ENCODE measurements around the gene LUC7L2. TPM values are rescaled to one million over a fixed set of nuclear protein-coding genes. Genes with fewer than 3 reads are reported as not detected.
"Not testable (repeated sequence)": the region's sequence is repeated elsewhere in the genome, so short reads cannot be mapped to it uniquely, and the experiment has no call there.

LUC7L2 gene
- total and polyA plus RNA-seq, 2 donors (not counting 1 experiment from before 2014, with no cell fraction given): 26.5 to 142 TPM

- no peaks in the 10 kb centered on the region for H3K9me3 ChIP-seq (ENCODE audit: control extremely low read depth in 1 of 3, control insufficient read depth in 2 of 3, insufficient read depth in 1 of 3, low read length in 2 of 3)
- H3K9ac ChIP-seq (ENCODE audit: low read length): no peak overlapping the region
- TF ChIP-seq, protein P1, sequence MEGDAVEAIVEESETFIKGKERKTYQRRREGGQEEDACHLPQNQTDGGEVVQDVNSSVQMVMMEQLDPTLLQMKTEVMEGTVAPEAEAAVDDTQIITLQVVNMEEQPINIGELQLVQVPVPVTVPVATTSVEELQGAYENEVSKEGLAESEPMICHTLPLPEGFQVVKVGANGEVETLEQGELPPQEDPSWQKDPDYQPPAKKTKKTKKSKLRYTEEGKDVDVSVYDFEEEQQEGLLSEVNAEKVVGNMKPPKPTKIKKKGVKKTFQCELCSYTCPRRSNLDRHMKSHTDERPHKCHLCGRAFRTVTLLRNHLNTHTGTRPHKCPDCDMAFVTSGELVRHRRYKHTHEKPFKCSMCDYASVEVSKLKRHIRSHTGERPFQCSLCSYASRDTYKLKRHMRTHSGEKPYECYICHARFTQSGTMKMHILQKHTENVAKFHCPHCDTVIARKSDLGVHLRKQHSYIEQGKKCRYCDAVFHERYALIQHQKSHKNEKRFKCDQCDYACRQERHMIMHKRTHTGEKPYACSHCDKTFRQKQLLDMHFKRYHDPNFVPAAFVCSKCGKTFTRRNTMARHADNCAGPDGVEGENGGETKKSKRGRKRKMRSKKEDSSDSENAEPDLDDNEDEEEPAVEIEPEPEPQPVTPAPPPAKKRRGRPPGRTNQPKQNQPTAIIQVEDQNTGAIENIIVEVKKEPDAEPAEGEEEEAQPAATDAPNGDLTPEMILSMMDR (IDR thresholded peaks at IDR 0.05): no peak
- TF ChIP-seq EZH2 (IDR thresholded peaks at IDR 0.05; ENCODE audit: borderline replicate concordance, insufficient read depth, low read depth, low read length, poor library complexity, severe bottlenecking): no peak
- H3K4me1 Mint-ChIP-seq: no peaks in the 10 kb centered on the region
- intact Hi-C loops (cut with micrococcal nuclease): no loop called here
- peaks cover 5% of the 10 kb centered on the region for H3K79me2 ChIP-seq (ENCODE audit: control insufficient read depth, insufficient read depth, low read length)
- H3K4me1 ChIP-seq (ENCODE audit: control insufficient read depth in 2 of 2, insufficient read depth in 2 of 2, low read length in 2 of 2): no peaks in the 10 kb centered on the region
- H3K27me3 Mint-ChIP-seq: no peaks in the 10 kb centered on the region
- H3K27ac ChIP-seq (ENCODE audit: low read length in 2 of 2): no peak overlapping the region
- no peaks in the 10 kb centered on the region for H3K27me3 ChIP-seq (replicated peaks in 1 of 4; ENCODE audit: control extremely low read depth in 1 of 4, control insufficient read depth in 3 of 4, insufficient read depth in 4 of 4, low read length in 3 of 4)
- CTCF ChIA-PET: no interaction called here
- no peak overlapping the region for H3K4me3 Mint-ChIP-seq
- DNase-seq (no peak), ATAC-seq (ENCODE audit: low read depth) (no peak)
- POLR2A ChIA-PET: no interaction called here
- H4K20me1 ChIP-seq (ENCODE audit: control insufficient read depth, insufficient read depth, low read length, poor library complexity, severe bottlenecking): peaks cover 2% of the 10 kb centered on the region
- H3K4me2 ChIP-seq (replicated peaks; ENCODE audit: low read depth, low read length, poor library complexity, severe bottlenecking): no peak overlapping the region
- no peak overlapping the region for H3K27ac Mint-ChIP-seq
- H3K36me3 ChIP-seq (replicated peaks in 1 of 2; ENCODE audit: control extremely low read depth in 1 of 2, control insufficient read depth in 1 of 2, extremely low read depth in 1 of 2, insufficient read depth in 2 of 2, low read length in 1 of 2): peaks cover 26 to 80% of the 10 kb centered on the region in 2 experiments
- no peak overlapping the region for H2AFZ ChIP-seq (ENCODE audit: insufficient read depth, low read depth, low read length, poor library complexity, severe bottlenecking)
- H3K9me3 Mint-ChIP-seq (ENCODE audit: insufficient read depth): no peaks in the 10 kb centered on the region
- no CpG with 5 or more reads among the region's 1 CpG for WGBS (ENCODE audit: insufficient coverage)
- no peak overlapping the region for H3K4me3 ChIP-seq (ENCODE audit: control extremely low read depth in 1 of 5, extremely low read depth in 1 of 5, insufficient read depth in 1 of 5, low read depth in 2 of 5, low read length in 4 of 5)
Observed at GRCh38 chr7:139407555-139407954, 47.9 kb downstream of the LUC7L2 start.

DNA sequence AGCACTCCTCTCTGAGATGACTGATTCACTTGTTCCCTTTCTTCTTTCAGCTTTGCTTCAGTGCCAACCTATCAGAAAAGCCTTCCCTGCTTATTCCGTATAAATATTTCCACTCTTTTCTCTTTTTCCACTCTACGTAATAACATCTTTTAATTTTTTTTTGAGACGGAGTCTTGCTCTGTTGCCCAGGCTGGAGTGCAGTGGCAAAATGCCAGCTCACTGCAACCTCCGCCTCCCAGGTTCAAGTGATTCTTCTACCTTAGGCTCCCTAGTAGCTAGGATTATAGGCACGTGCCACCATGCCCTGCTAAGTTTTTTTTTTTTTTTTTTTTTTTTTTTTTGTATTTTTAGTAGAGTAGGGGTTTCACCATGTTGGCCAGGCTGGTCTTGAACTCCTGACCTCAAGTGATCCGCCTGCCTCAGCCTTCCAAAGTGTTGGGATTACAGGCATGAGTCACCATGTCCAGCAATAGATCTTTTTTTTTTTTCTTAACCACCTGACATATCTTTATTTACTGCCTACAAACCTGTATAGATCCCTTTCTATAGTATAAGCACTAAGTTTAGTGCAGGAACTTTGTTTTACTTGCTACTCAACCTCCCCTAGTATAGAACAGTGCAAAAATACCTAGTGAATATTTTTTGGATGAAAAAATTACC lies 55.2 kb downstream of the LUC7L2 start:
- H3K9me3 ChIP-seq (ENCODE audit: control extremely low read depth in 1 of 3, control insufficient read depth in 2 of 3, insufficient read depth in 1 of 3, low read length in 2 of 3); POLR2A ChIA-PET; H3K4me2 ChIP-seq (replicated peaks; ENCODE audit: low read depth, low read length, poor library complexity, severe bottlenecking); H3K27me3 Mint-ChIP-seq; H3K27ac ChIP-seq (ENCODE audit: low read length in 2 of 2); H3K9me3 Mint-ChIP-seq (ENCODE audit: insufficient read depth); H3K27me3 ChIP-seq (replicated peaks in 1 of 4; ENCODE audit: control extremely low read depth in 1 of 4, control insufficient read depth in 3 of 4, insufficient read depth in 4 of 4, low read length in 3 of 4); intact Hi-C loops (cut with micrococcal nuclease); H3K4me1 Mint-ChIP-seq; DNase-seq; H3K4me3 ChIP-seq (ENCODE audit: control extremely low read depth in 1 of 5, extremely low read depth in 1 of 5, insufficient read depth in 1 of 5, low read depth in 2 of 5, low read length in 4 of 5); ATAC-seq (ENCODE audit: low read depth); H3K79me2 ChIP-seq (ENCODE audit: control insufficient read depth, insufficient read depth, low read length); H4K20me1 ChIP-seq (ENCODE audit: control insufficient read depth, insufficient read depth, low read length, poor library complexity, severe bottlenecking); H2AFZ ChIP-seq (ENCODE audit: insufficient read depth, low read depth, low read length, poor library complexity, severe bottlenecking); H3K4me1 ChIP-seq (ENCODE audit: control insufficient read depth in 2 of 2, insufficient read depth in 2 of 2, low read length in 2 of 2); H3K9ac ChIP-seq (ENCODE audit: low read length); H3K4me3 Mint-ChIP-seq; H3K27ac Mint-ChIP-seq: not testable (repeated sequence)
- CTCF ChIA-PET: interaction anchor here (1.9 kb wide), 1 partner anchor 20 kb away, joined by 7 read pairs; no protein-coding TSS in a partner anchor
- peaks cover 26 to 66% of the 10 kb centered on the region in 2 experiments for H3K36me3 ChIP-seq (replicated peaks in 1 of 2; ENCODE audit: control extremely low read depth in 1 of 2, control insufficient read depth in 1 of 2, extremely low read depth in 1 of 2, insufficient read depth in 2 of 2, low read length in 1 of 2)
- 100% methylated on average over 3 of the region's 6 CpGs for WGBS (ENCODE audit: insufficient coverage)

Data from B cell (primary cell).